Panc1 (cell line): ENCODE data around the gene EPHA3. TPM values are rescaled to one million over a fixed set of nuclear protein-coding genes. Genes with fewer than 3 reads are reported as not detected.

Experiments
- ATAC-seq: fragments of 200-7000 bp; cut with Tn5 transposase; 2 replicates; pipeline ENCODE4 v1.9.1; 2020; ENCODE audit warnings: mild to moderate bottlenecking, moderate library complexity
- BruUV-seq: library from RNA; stranded (reverse); fragments of 400-500 nt; replicated peaks from 2 replicates; lab custom pipeline; 2021; lab: Mats Ljungman, UMichigan
- CTCF ChIA-PET: fragments of 300-600 bp; sonication (Branson Sonifier 250); formaldehyde crosslinking; loops from one replicate; lab custom pipeline; 2022; ENCODE audit warnings: antibody characterized with exemption; lab: Charles Lee
- POLR2A ChIA-PET: fragments of 300-600 bp; sonication (Branson Sonifier 250); formaldehyde crosslinking; loops from one replicate; lab custom pipeline; 2022; ENCODE audit warnings: antibody characterized with exemption; lab: Charles Lee
- DNase-seq: peaks from one replicate; pipeline ENCODE4 v3.0.0-alpha.2; 2010; ENCODE audit warnings: low read depth, low spot score
- H3K27ac ChIP-seq: 2 replicates; pipeline ENCODE4 v1.5.1; 2011; ENCODE audit warnings: mild to moderate bottlenecking, low read length, inconsistent platforms
- H3K27me3 ChIP-seq: fragments of 200-500 bp; sonication (Bioruptor generic); 2 replicates; pipeline ENCODE4 v1.6.0; 2014; ENCODE audit warnings: low read length, inconsistent platforms; ENCODE audit not compliant: control insufficient read depth, insufficient read depth
- H3K36me3 ChIP-seq: fragments of 200-500 bp; sonication (Bioruptor generic); 2 replicates; pipeline ENCODE4 v1.5.1; 2014; ENCODE audit warnings: inconsistent platforms, mild to moderate bottlenecking, low read length, moderate library complexity; ENCODE audit not compliant: control insufficient read depth, insufficient read depth
- H3K4me1 ChIP-seq: 2 replicates; pipeline ENCODE4 v1.5.1; 2011; ENCODE audit warnings: inconsistent platforms, mild to moderate bottlenecking, low read length, moderate library complexity; ENCODE audit not compliant: control insufficient read depth, insufficient read depth
- H3K4me3 ChIP-seq, 2 experiments: 2 replicates each; pipeline ENCODE4 v1.5.1; 2011 to 2012; ENCODE audit warnings: low read depth in 2 of 2, low read length in 2 of 2, mild to moderate bottlenecking in 2 of 2, inconsistent platforms in 1 of 2, moderate library complexity in 1 of 2
- H3K9me3 ChIP-seq: fragments of 200-500 bp; sonication (Bioruptor generic); 2 replicates; pipeline ENCODE4 v1.5.1; 2014; ENCODE audit warnings: low read depth, mild to moderate bottlenecking, inconsistent platforms, low read length, moderate library complexity; ENCODE audit not compliant: control insufficient read depth, insufficient read depth
- CTCF ChIP-seq: fragments of 450-650 bp; IDR thresholded peaks from 2 replicates; pipeline ENCODE4 v1.5.1; 2017; ENCODE audit warnings: mild to moderate bottlenecking
- POLR2AphosphoS5 ChIP-seq: IDR thresholded peaks from 2 replicates; pipeline ENCODE4 v1.6.1; 2012; ENCODE audit warnings: mild to moderate bottlenecking, low read depth, low read length, moderate library complexity
- REST ChIP-seq, 2 experiments: IDR thresholded peaks; 2 replicates each; pipeline ENCODE4 v1.6.1; 2011 to 2012; ENCODE audit warnings: low read depth in 2 of 2, control low read depth in 1 of 2, low read length in 1 of 2, mild to moderate bottlenecking in 1 of 2, moderate library complexity in 1 of 2; ENCODE audit not compliant: insufficient read depth in 1 of 2
- SIN3A ChIP-seq: IDR thresholded peaks from 2 replicates; pipeline ENCODE4 v1.6.1; 2012; ENCODE audit warnings: low read depth, mild to moderate bottlenecking, low read length, moderate library complexity, borderline replicate concordance; ENCODE audit not compliant: insufficient read depth
- TCF7L2 ChIP-seq: IDR thresholded peaks from 2 replicates; pipeline ENCODE4 v1.6.1; 2011; ENCODE audit warnings: mild to moderate bottlenecking, low read depth, low read length, inconsistent platforms
- in situ Hi-C: cut with HindIII; loops from 2 replicates; pipeline ENCODE4 v1.10.0; 2016; ENCODE audit warnings: low sequenced_read_pairs, low pct_unique_long_range_greater_than_20kb
- intact Hi-C: fragments of 100-400 bp; cut with micrococcal nuclease; formaldehyde crosslinking; loops from one replicate; pipeline ENCODE4 v1.10.0; 2022; ENCODE audit not compliant: unreplicated experiment
- total RNA-seq: library from RNA; stranded (reverse); gene quantifications from one replicate; pipeline ENCODE4 v1.2.1, GENCODE V29; 2021; ENCODE audit not compliant: unreplicated experiment

EPHA3 gene
- total RNA-seq, 1 experiment from 2014 or later: 0.05 TPM

- intact Hi-C loops: loop anchor here (5.0 kb wide), 1 partner anchor 912 kb away; no protein-coding TSS in a partner anchor
- no peaks in the 10 kb centered on the region for H3K36me3 ChIP-seq
- POLR2A ChIA-PET: no interaction called here
- BruUV-seq: no TSS peak
- H3K9me3 ChIP-seq: no peaks in the 10 kb centered on the region
- no peaks in the 10 kb centered on the region for H3K4me1 ChIP-seq
- H3K4me3 ChIP-seq: peak overlapping the region; percentile 45 to 55
- no peak for DNase-seq
- CTCF ChIA-PET: no interaction called here
- peak; percentile 94 for ATAC-seq
- in situ Hi-C loops: no loop called here
- TF ChIP-seq POLR2AphosphoS5 (no peak), TCF7L2 (no peak), CTCF (peak; percentile 84)
- 0 out of 2 replicates have a peak, but pooled peaks cover 4% of the 10 kb centered on the region for H3K27me3 ChIP-seq
- no peak overlapping the region for H3K27ac ChIP-seq
Observed at GRCh38 chr3:89113893-89114840, 6.7 kb downstream of the EPHA3 start.

GRCh38 chr3:89114841-89115223 lies 7.4 kb downstream of the EPHA3 start:
- ChIA-PET CTCF (no interaction called here), POLR2A (no interaction called here)
- Histone ChIP-seq H3K27me3 (0 out of 2 replicates have a peak, but pooled peaks cover 4% of the 10 kb centered on the region), H3K27ac (no peak overlapping the region), H3K4me1 (no peaks in the 10 kb centered on the region), H3K4me3 (peak overlapping the region; percentile 45 to 55), H3K36me3 (no peaks in the 10 kb centered on the region), H3K9me3 (no peaks in the 10 kb centered on the region)
- ATAC-seq (no peak), DNase-seq (no peak)
- intact Hi-C loops: loop anchor here (5.0 kb wide), 1 partner anchor 913 kb away; no protein-coding TSS in a partner anchor
- no TSS peak for BruUV-seq
- TF ChIP-seq SIN3A: no peak
- no peak for TF ChIP-seq POLR2AphosphoS5
- TF ChIP-seq CTCF: peak; percentile 56
- in situ Hi-C loops: no loop called here

GRCh38 chr3:89116476-89116875 lies 9.1 kb downstream of the EPHA3 start:
- no peaks in the 10 kb centered on the region for H3K4me1 ChIP-seq
- no peaks in the 10 kb centered on the region for H3K36me3 ChIP-seq
- 0 out of 2 replicates have a peak, but pooled peaks cover 4% of the 10 kb centered on the region for H3K27me3 ChIP-seq
- intact Hi-C loops (no loop called here), in situ Hi-C loops (no loop called here)
- DNase-seq: no peak
- H3K4me3 ChIP-seq: no peak overlapping the region
- no peak overlapping the region for H3K27ac ChIP-seq
- no peak for ATAC-seq
- POLR2A ChIA-PET: no interaction called here
- no TSS peak for BruUV-seq
- TF ChIP-seq TCF7L2 (no peak), SIN3A (no peak), CTCF (no peak), POLR2AphosphoS5 (no peak), REST (IDR thresholded peaks at IDR 0.05; ENCODE audit: insufficient read depth in 1 of 2, low read depth in 2 of 2, low read length in 1 of 2) (no peak)
- CTCF ChIA-PET: no interaction called here
- no peaks in the 10 kb centered on the region for H3K9me3 ChIP-seq
